Naive thymus-derived CD8-positive, alpha-beta T cell (primary cell): ENCODE measurements around the gene EVL. TPM values are rescaled to one million over a fixed set of nuclear protein-coding genes. Genes with fewer than 3 reads are reported as not detected.
"Not testable (repeated sequence)": the region's sequence is repeated elsewhere in the genome, so short reads cannot be mapped to it uniquely, and the experiment has no call there.

Experiments used
- ATAC-seq, 2 donors: fragments of 150-1000 bp; cut with Tn5 transposase in 1 of 2; sonication (Bioruptor Pico), chemical (Tn5 transposase) in 1 of 2; 1 replicate in 1 of 2; 2 replicates in 1 of 2; pipeline ENCODE4 v1.10.0; 2021; ENCODE audit warnings: mild to moderate bottlenecking in 2 of 2, moderate library complexity in 2 of 2
- POLR2A ChIA-PET: fragments of 350-600 bp; sonication (Branson Sonifier 250); formaldehyde crosslinking; loops from one replicate; lab custom pipeline; 2021; ENCODE audit warnings: antibody characterized with exemption; lab: Charles Lee
- DNase-seq, 10 donors: peaks; one replicate each; pipeline versions ENCODE4 v3.0.0 to v3.0.0-alpha.2; 2020 to 2022
- H3K27ac Mint-ChIP-seq, 10 donors: one replicate each; pipeline ENCODE4 v1.8.0; 2020 to 2022; ENCODE audit warnings: mild to moderate bottlenecking in 10 of 10, mixed read lengths in 10 of 10, moderate library complexity in 4 of 10, inconsistent platforms in 1 of 10
- H3K27me3 Mint-ChIP-seq, 5 donors: one replicate each; pipeline ENCODE4 v1.8.0; 2021 to 2022; ENCODE audit warnings: mixed read lengths in 5 of 5
- H3K36me3 Mint-ChIP-seq, 3 donors: one replicate each; pipeline ENCODE4 v1.8.0; 2020 to 2022; ENCODE audit warnings: mixed read lengths in 3 of 3, mild to moderate bottlenecking in 2 of 3, inconsistent platforms in 1 of 3
- H3K4me1 Mint-ChIP-seq, 4 donors: one replicate each; pipeline ENCODE4 v1.8.0; 2021 to 2022; ENCODE audit warnings: mixed read lengths in 4 of 4
- H3K4me3 Mint-ChIP-seq, 10 donors: one replicate each; pipeline ENCODE4 v1.8.0; 2020 to 2022; ENCODE audit warnings: mild to moderate bottlenecking in 10 of 10, mixed read lengths in 10 of 10, moderate library complexity in 6 of 10, inconsistent platforms in 1 of 10
- H3K9me3 Mint-ChIP-seq, 9 donors: one replicate each; pipeline ENCODE4 v1.8.0; 2020 to 2022; ENCODE audit warnings: mixed read lengths in 9 of 9, mild to moderate bottlenecking in 3 of 9, inconsistent platforms in 1 of 9, moderate library complexity in 1 of 9
- polyA plus RNA-seq, 3 donors: library from polyadenylated mRNA; unstranded; fragments of 300-500 nt; fragmentation: Illumina TruSeq; gene quantifications; one replicate each; pipeline ENCODE4 v1.2.3, GENCODE V29; 2021
- total RNA-seq, 8 experiments: library from RNA in 2 of 8; stranded (reverse) in 2 of 8; gene quantifications; one replicate each; pipeline ENCODE4 v1.2.3 and lab custom pipeline; 2021 to 2026

The EVL gene, protein sequence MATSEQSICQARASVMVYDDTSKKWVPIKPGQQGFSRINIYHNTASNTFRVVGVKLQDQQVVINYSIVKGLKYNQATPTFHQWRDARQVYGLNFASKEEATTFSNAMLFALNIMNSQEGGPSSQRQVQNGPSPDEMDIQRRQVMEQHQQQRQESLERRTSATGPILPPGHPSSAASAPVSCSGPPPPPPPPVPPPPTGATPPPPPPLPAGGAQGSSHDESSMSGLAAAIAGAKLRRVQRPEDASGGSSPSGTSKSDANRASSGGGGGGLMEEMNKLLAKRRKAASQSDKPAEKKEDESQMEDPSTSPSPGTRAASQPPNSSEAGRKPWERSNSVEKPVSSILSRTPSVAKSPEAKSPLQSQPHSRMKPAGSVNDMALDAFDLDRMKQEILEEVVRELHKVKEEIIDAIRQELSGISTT
- total RNA-seq (1,000 to 10,000 TPM; 1,491 to 1,493 TPM), polyA plus RNA-seq (100 to 1,000 TPM; 111 to 153 (median 148) TPM), total RNA-seq (lab: John Stamatoyannopoulos, UW) (198 to 1,109 (median 896) reads per million in 6 experiments)

DNA sequence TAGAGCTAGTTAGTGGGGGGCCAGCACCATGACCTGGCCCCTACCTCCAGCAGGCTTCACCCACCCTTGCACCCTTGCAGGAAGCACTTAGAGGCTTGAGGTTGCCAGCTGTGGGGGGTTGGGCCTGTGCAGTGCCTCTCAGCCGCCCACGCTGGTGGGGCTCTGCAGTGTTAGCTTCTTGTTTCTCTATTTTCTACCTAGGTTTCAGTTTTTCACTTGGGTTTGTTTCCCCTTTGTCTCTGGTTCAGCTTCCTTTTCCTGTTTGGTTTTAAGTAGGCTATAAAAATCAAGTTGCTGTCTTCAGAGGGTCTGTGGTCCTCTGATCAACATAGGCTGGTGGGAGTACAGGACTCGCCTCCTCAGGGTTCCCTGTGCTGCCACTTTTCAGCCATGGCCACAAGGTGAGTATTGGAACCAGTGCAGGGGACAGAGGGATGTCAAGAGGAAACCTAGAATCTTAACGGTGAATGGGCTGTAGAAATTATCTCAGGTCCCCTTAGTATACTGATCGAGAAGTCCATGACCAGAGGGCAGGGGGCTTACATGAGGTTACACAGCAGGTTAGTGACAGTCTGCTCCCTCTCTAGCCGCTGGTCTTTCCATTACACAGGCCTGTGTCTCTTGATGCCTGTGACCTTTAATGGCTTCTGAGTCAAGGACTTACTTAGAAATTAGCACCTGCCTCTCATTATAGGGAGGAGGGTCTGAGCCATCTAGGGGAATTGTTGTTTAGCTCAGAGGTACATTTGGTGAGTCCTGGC, at the start of gene EVL:
TSS of gene EVL (plus strand) at position 312 of the 761 bp plus-strand sequence. CDS start at position 391, 79 bp downstream.
- peaks cover 39 to 85% (median 74%) of the 10 kb centered on the region in 4 donors for H3K4me1 Mint-ChIP-seq

DNA sequence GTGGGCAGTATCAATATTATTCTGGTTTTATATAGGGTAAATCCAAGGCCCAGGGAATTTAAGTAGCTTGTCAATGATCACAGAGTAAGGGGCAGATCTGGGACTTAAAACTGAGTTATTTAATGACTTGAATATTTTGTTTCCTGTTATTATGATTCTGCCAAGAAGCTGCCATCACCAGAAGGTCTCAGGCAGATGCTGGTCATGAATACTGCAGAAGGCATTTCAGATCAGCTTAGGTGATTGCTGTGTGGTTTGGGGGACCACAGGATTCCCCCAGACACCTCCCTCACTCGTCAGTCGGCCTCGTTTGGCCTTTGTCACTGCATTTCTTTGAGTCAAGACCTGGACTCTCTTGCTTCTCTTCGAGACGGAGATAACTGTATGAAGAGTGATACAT, 47.7 kb upstream of the EVL start:
- H3K4me1 Mint-ChIP-seq: peaks cover 5 to 8% (median 6%) of the 10 kb centered on the region in 4 donors
- POLR2A ChIA-PET: interaction anchor here (0.6 kb wide), 1 partner anchor 11 kb away, joined by 4 read pairs; no protein-coding TSS in a partner anchor
- no peak for ATAC-seq
- H3K27ac Mint-ChIP-seq: no peak overlapping the region
- no peak overlapping the region for H3K4me3 Mint-ChIP-seq
- no peaks in the 10 kb centered on the region for H3K9me3 Mint-ChIP-seq
- H3K27me3 Mint-ChIP-seq: no peaks in the 10 kb centered on the region
- H3K36me3 Mint-ChIP-seq: no peaks in the 10 kb centered on the region
- no peak for DNase-seq

More for the DNA sequence above, at the start of gene EVL:
- Mint-ChIP-seq H3K9me3 (no peaks in the 10 kb centered on the region), H3K27ac (peak within 1 kb of the TSS; percentile 93 to 100 (median 99)), H3K36me3 (peaks cover 17 to 40% (median 39%) of the 10 kb centered on the region in 3 donors), H3K4me3 (peak within 1 kb of the TSS; percentile 86 to 100 (median 98)), H3K27me3 (no peaks in the 10 kb centered on the region)
- DNase-seq: peak; percentile 65 to 91 (median 82)
- peak; percentile 44 to 52 for ATAC-seq
- POLR2A ChIA-PET: interaction anchor here (0.6 to 59.1 kb wide), 19 partner anchors 9 to 1758 kb away, joined by 3 to 2215 read pairs (median 4); partner anchors contain the start of genes CCDC85C and EVL

DNA sequence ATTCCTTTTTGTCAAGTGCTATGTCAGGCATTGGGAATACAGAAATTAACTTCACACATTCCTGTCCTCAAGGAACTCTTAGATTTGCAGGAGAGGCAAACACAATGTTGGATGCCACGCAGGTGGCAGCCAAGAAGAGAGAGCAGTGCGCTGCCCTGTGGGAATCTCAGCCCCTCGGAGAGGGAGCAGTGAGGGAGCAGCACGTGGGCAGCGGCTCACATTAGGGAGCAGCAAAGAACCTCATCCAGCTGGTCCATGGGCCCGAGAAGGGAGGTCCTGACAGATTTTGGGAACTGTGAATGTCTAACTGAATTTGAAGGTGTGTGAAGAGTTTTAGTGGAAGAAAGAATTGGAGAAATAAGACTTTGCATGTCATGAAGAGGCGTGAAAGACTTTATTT, 47.2 kb upstream of the EVL start:
- H3K4me1 Mint-ChIP-seq: peaks cover 0 to 3% (median 3%) of the 10 kb centered on the region in 4 donors
- no peaks in the 10 kb centered on the region for H3K9me3 Mint-ChIP-seq
- no peak overlapping the region for H3K4me3 Mint-ChIP-seq
- ATAC-seq (no peak), DNase-seq (no peak)
- POLR2A ChIA-PET: no interaction called here
- no peaks in the 10 kb centered on the region for H3K36me3 Mint-ChIP-seq
- no peaks in the 10 kb centered on the region for H3K27me3 Mint-ChIP-seq
- peak overlapping the region in 1 of 10 donors; percentile 78 for H3K27ac Mint-ChIP-seq

DNA sequence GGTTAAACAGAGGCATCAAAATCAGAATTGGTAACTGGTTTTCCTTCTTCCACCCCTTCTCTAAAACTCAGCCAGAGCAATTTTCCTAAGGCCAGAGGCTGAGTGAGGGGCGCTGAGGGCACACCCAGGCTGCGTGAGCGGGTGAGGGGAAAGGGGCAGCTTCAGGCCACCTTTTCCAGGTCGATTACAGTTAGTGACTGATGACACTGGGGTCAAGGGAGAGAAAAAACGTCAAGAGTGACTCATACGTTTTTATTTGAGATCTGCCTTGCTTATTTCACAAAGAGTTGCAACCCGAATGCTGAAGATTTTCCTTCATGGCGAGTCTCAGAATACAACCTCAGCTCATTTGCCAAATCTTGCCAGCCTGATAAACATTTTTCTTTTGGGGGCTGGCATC, 46.7 kb upstream of the EVL start:
- Mint-ChIP-seq H3K4me1 (peaks cover 0 to 2% (median 0%) of the 10 kb centered on the region in 4 donors), H3K9me3 (no peaks in the 10 kb centered on the region), H3K27me3 (no peaks in the 10 kb centered on the region), H3K36me3 (no peaks in the 10 kb centered on the region), H3K4me3 (no peak overlapping the region), H3K27ac (no peak overlapping the region)
- no peak for ATAC-seq
- POLR2A ChIA-PET: no interaction called here
- no peak for DNase-seq

DNA sequence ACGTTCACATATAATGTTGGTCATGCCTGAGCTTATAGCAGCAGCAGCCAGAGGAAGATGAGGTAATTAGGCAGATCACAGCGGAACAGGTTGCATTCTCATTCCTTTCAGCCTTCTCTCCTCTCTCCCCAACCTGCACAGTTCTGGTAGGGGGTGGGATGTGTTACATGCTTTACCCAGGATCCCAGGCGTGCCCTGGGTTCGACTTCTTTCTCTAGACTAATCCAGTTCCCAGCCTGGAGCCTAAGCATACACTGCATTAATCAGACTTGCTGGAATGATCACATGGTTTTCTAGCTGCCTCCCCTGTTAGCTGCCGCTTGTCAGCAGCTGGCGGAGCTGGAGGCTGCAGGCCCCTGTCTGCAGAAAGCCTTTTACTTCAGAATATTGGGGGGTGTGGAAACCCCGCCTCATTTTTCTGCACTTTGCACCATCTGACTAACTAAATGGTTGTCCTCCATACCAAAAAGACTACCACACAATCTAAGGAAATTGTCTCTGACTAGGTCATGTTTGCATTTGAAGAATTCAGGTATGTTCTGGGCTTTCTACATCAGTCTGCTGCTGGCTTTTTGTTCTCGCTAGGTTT, 46.0 kb upstream of the EVL start:
- POLR2A ChIA-PET: no interaction called here
- Mint-ChIP-seq H3K27me3 (no peaks in the 10 kb centered on the region), H3K27ac (peak overlapping the region in 1 of 10 donors; percentile 82), H3K4me3 (no peak overlapping the region), H3K4me1 (peaks cover 0 to 4% (median 0%) of the 10 kb centered on the region in 4 donors), H3K9me3 (no peaks in the 10 kb centered on the region), H3K36me3 (no peaks in the 10 kb centered on the region)
- DNase-seq (no peak), ATAC-seq (no peak)

DNA sequence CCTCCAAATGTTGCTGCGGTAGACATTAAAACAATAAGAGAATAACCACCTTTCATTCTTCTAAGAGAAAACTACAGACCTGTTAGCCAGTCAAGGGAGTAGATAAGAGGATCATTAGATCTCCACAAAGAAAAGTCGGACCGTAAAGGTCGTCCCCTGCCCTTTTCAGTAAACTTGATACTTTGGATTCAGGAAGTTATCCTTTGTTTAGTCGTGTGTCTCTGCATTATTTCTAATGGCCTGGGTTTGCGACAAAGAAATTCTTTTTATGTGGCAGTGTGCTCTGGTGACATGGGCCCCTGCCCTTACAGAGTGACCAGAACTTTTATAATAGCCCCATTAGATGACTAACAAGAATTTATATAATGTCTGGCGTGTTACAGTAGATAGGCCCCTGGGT, 44.6 kb upstream of the EVL start:
- POLR2A ChIA-PET: interaction anchor here (0.9 kb wide), 1 partner anchor 37 kb away, joined by 3 read pairs; no protein-coding TSS in a partner anchor
- Mint-ChIP-seq H3K27ac (no peak overlapping the region), H3K27me3 (peaks cover 0 to 1% (median 0%) of the 10 kb centered on the region in 5 donors), H3K4me1 (peaks cover 10 to 13% (median 11%) of the 10 kb centered on the region in 4 donors), H3K4me3 (no peak overlapping the region), H3K36me3 (no peaks in the 10 kb centered on the region), H3K9me3 (no peaks in the 10 kb centered on the region)
- ATAC-seq: no peak
- no peak for DNase-seq

DNA sequence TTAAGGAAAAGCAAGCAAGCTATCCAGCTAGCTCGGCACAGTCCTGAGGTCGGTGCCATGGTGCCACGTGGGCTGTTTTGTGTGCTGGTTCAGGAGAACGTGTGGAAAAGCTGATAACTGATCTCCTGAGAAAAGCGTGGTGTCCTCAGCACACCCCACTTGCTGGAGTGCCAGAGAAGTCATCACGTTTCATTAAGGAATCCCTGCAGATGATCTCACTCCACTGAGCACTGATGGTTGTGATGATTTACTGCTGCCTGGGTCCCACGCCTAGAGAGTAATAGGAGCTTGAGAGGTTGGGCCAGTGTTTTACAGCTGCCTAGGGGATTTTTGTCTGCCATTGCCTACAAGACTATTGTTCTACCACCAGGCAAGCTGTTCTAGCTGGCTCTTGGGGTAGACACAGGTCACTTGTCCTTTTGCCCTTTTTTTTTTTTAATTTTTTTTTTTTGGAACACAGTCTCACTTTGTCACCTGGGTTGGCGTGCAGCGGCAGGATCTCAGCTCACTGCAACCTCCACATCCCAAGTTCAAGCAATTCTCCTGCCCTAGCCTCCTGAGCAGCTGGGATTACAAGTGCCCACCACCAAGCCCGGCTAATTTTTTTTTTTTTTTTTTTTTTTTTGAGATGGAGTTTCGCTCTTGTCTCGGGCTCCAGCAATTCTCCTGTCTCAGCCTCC, 42.3 kb upstream of the EVL start:
- no peak for DNase-seq
- H3K36me3 Mint-ChIP-seq: no peaks in the 10 kb centered on the region
- no peaks in the 10 kb centered on the region for H3K9me3 Mint-ChIP-seq
- H3K4me3 Mint-ChIP-seq: no peak overlapping the region
- peaks cover 0 to 1% (median 0%) of the 10 kb centered on the region in 5 donors for H3K27me3 Mint-ChIP-seq
- POLR2A ChIA-PET: no interaction called here
- H3K27ac Mint-ChIP-seq: peak overlapping the region in 1 of 10 donors; percentile 49
- H3K4me1 Mint-ChIP-seq: peaks cover 10 to 13% (median 12%) of the 10 kb centered on the region in 4 donors
- no peak for ATAC-seq

DNA sequence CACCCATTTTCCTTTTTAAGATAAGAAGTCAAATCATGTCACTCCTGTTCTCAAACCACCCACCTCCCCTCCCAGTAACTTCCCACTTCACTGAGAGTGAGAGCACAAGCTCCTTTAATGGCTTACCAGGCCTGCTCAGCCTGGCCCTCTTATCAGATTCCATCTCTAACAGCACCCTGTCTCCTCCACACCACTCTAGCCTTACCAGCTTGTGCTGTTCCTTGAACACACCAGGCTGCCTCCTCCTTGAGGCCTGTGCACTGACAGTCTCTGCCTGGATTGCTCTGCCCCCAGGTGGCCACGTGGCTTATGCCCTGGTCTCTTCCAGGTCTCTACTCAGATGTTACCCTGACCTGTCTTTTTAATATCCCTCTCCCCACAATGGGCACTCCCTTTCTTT, 40.1 kb upstream of the EVL start:
- Mint-ChIP-seq H3K27ac (peak overlapping the region in 6 of 10 donors; percentile 15 to 79 (median 59)), H3K27me3 (peaks cover 0 to 3% (median 0%) of the 10 kb centered on the region in 5 donors), H3K9me3 (no peaks in the 10 kb centered on the region), H3K4me1 (peaks cover 10 to 12% (median 11%) of the 10 kb centered on the region in 4 donors), H3K4me3 (no peak overlapping the region), H3K36me3 (no peaks in the 10 kb centered on the region)
- ATAC-seq: peak; percentile 69
- peak in 6 of 10 donors; percentile 1 to 22 (median 7) for DNase-seq
- POLR2A ChIA-PET: no interaction called here

DNA sequence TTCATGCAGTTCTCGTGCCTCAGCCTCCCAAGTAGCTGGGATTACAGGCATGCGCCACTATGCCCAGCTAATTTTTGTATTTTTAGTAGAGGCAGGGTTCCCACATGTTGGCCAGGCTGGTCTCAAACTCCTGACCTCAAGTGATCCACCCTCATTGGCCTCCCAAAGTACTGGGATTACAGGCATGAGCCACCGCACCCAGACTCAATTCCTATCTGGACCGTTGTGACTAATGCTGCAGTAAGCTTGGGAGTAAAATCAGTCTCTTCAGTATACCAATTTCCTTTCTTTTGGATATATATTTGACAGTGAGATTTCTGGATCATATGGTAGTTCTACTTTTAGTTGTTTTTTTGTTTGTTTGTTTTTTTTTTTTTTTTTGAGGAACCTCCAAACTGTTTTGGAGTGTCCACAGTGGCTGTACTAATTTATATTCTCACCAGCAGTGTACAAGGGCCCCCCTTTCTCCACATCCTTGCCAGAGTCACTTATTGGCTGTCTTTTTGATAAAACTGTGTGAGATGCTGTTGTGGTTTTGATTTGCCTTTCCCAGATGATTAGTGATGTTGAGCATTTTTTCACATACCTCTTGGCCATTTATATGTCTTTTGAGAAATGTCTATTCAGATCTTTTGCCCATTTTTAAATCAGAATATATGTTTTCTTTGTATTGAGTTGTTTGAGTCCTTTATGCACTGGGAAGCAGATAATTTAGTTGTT, 37.3 kb upstream of the EVL start:
- POLR2A ChIA-PET: no interaction called here
- Mint-ChIP-seq H3K27me3 (peaks cover 0 to 3% (median 0%) of the 10 kb centered on the region in 5 donors), H3K27ac (no peak overlapping the region), H3K4me3 (no peak overlapping the region), H3K36me3 (no peaks in the 10 kb centered on the region), H3K4me1 (peaks cover 11 to 17% (median 16%) of the 10 kb centered on the region in 4 donors), H3K9me3 (no peaks in the 10 kb centered on the region)
- ATAC-seq (no peak), DNase-seq (no peak)

DNA sequence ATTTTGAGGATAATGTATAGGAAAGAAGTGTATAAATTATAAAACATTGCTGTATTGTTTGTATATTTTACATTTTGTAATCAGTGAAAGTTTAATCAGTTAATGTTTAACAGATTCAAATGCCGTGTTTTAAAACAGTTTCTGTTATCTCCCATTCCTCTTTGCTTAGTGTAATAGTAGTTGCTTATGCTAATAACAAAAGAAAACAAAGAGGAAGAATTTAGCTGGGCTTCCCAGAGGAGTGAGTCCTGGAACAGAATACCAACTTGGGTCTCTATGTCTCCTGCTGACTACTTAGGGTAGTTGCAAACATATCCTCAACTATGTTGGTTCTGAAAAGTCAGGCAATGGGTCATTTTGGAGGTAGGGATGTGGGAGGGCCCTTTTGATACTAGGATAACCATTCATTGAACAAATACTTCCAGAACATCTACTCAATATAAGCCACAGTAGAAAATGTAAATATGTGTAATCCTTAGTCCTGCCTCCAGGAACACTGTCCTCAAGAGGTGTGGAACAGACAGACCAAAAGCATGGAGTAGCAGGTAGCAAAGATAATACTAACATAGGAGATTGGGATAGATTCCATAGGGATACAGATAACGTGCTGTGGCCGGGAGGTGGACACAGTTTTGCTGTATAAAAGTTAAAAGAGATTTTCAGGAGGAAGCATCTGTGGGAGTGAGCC, 36.1 kb upstream of the EVL start:
- no peaks in the 10 kb centered on the region for H3K36me3 Mint-ChIP-seq
- no peak for ATAC-seq
- peaks cover 0 to 3% (median 0%) of the 10 kb centered on the region in 5 donors for H3K27me3 Mint-ChIP-seq
- H3K4me3 Mint-ChIP-seq: no peak overlapping the region
- H3K9me3 Mint-ChIP-seq: no peaks in the 10 kb centered on the region
- no peak overlapping the region for H3K27ac Mint-ChIP-seq
- POLR2A ChIA-PET: no interaction called here
- peaks cover 9 to 17% (median 16%) of the 10 kb centered on the region in 4 donors for H3K4me1 Mint-ChIP-seq
- no peak for DNase-seq

DNA sequence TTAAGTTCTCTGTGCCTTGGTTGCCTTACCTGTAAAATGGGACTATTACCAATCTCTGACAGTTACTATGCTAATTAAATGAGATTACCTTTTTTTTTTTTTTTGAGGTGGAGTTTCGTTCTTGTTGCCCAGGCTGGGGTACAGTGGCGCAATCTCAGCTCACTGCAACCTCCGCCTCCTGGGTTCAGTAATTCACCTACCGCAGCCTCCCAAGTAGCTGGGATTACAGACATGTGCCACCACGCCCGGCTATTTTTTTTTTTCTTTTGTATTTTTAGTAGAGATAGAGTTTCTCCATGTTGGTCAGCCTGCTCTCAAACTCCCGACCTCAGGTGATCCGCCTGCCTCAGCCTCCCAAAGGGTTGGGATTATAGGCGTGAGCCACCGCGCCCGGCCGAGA, 35.2 kb upstream of the EVL start:
- H3K27me3 Mint-ChIP-seq, ATAC-seq, H3K36me3 Mint-ChIP-seq, H3K27ac Mint-ChIP-seq, DNase-seq, POLR2A ChIA-PET, H3K9me3 Mint-ChIP-seq, H3K4me3 Mint-ChIP-seq: not testable (repeated sequence)
- H3K4me1 Mint-ChIP-seq: peaks cover 4 to 12% (median 10%) of the 10 kb centered on the region in 4 donors
